HCT116 (cell line): ENCODE measurements around the gene AOC1. TPM values are rescaled to one million over a fixed set of nuclear protein-coding genes. Genes with fewer than 3 reads are reported as not detected.

ENCODE experiments used
- ATAC-seq: fragments of 200-7000 bp; cut with Tn5 transposase; 2 replicates; pipeline ENCODE4 v1.9.1; 2020; ENCODE audit warnings: mild to moderate bottlenecking, moderate library complexity
- BruUV-seq: library from RNA; stranded (reverse); fragments of 400-500 nt; replicated peaks from 2 replicates; lab custom pipeline; 2021; lab: Mats Ljungman, UMichigan
- CTCF ChIA-PET: fragments of 300-600 bp; sonication (Branson Sonifier 250); formaldehyde crosslinking; loops from one replicate; lab custom pipeline; 2021; ENCODE audit warnings: antibody characterized with exemption; lab: Charles Lee
- POLR2A ChIA-PET: fragments of 300-600, 350-600 bp; sonication (Branson Sonifier 250); formaldehyde crosslinking; loops from one replicate; lab custom pipeline; 2021; ENCODE audit warnings: antibody characterized with exemption; lab: Charles Lee
- RAD21 ChIA-PET, 2 experiments: fragments of 300-600 bp; sonication (Branson Sonifier 250); formaldehyde crosslinking; loops; one replicate each; lab custom pipeline; 2023; ENCODE audit warnings: low total read pairs in 2 of 2; ENCODE audit not compliant: uncharacterized antibody in 2 of 2, unreplicated experiment in 2 of 2, low non-redundant PET in 1 of 2; lab: Charles Lee
- DNase-seq: peaks from one replicate; pipeline ENCODE4 v3.0.0-alpha.2; 2010; ENCODE audit warnings: low read depth, low spot score
- H2AFZ ChIP-seq: fragments of 200-600 bp; shearing (Covaris generic), sonication (generic); 2 replicates; pipeline ENCODE4 v1.6.1; 2017; ENCODE audit warnings: low read depth, mixed run types, mixed read lengths, antibody characterized with exemption, low read length; ENCODE audit not compliant: poor library complexity, severe bottlenecking
- H3K27ac ChIP-seq: 2 replicates; pipeline ENCODE4 v1.5.1; 2012; ENCODE audit warnings: low read depth, low read length
- H3K27me3 ChIP-seq: fragments of 200-600 bp; sonication (generic); 2 replicates; pipeline ENCODE4 v1.6.1; 2016; ENCODE audit warnings: mixed run types, low read length, mixed read lengths; ENCODE audit not compliant: insufficient read depth
- H3K36me3 ChIP-seq, 2 experiments: fragments of 200-500 bp in 1 of 2; fragments of 200-600 bp in 1 of 2; sonication (Bioruptor generic) in 1 of 2; sonication (generic) in 1 of 2; 2 replicates each; pipeline versions ENCODE4 v1.5.1 to v1.6.1; 2014 to 2016; ENCODE audit warnings: low read length in 2 of 2, inconsistent platforms in 1 of 2, mixed read lengths in 1 of 2, mixed run types in 1 of 2; ENCODE audit not compliant: insufficient read depth in 2 of 2, control insufficient read depth in 1 of 2
- H3K4me1 ChIP-seq, 2 experiments: fragments of 200-600 bp in 1 of 2; sonication (generic) in 1 of 2; 2 replicates each; pipeline versions ENCODE4 v1.5.1 to v1.6.1; 2012 to 2017; ENCODE audit warnings: low read length in 2 of 2, inconsistent platforms in 1 of 2, mild to moderate bottlenecking in 1 of 2, mixed read lengths in 1 of 2, mixed run types in 1 of 2, moderate library complexity in 1 of 2; ENCODE audit not compliant: insufficient read depth in 2 of 2, control insufficient read depth in 1 of 2
- H3K4me2 ChIP-seq: fragments of 200-600 bp; sonication (generic); 2 replicates; pipeline ENCODE4 v1.6.1; 2017; ENCODE audit warnings: mixed run types, low read length, mixed read lengths
- H3K4me3 ChIP-seq, 2 experiments: fragments of 200-600 bp in 1 of 2; sonication (generic) in 1 of 2; replicated peaks in 1 of 2; 2 replicates each; pipeline ENCODE4 v1.5.1; 2011 to 2016; ENCODE audit warnings: low read length in 2 of 2, control low read depth in 1 of 2, low read depth in 1 of 2, mild to moderate bottlenecking in 1 of 2, mixed read lengths in 1 of 2, mixed run types in 1 of 2
- H3K79me2 ChIP-seq: fragments of 200-600 bp; sonication (generic); 2 replicates; pipeline ENCODE4 v1.6.1; 2017; ENCODE audit warnings: mild to moderate bottlenecking, mixed run types, low read length, moderate library complexity, mixed read lengths; ENCODE audit not compliant: insufficient read depth
- H3K9ac ChIP-seq: fragments of 200-600 bp; sonication (generic); 2 replicates; pipeline ENCODE4 v1.6.1; 2016; ENCODE audit warnings: low read length, mixed read lengths
- H3K9me2 ChIP-seq: fragments of 200-600 bp; sonication (generic), shearing (Covaris generic); 2 replicates; pipeline ENCODE4 v1.6.1; 2017; ENCODE audit warnings: mixed run types, mild to moderate bottlenecking, moderate library complexity; ENCODE audit not compliant: insufficient read depth
- H3K9me3 ChIP-seq, 2 experiments: fragments of 200-500 bp in 1 of 2; fragments of 200-600 bp in 1 of 2; sonication (Bioruptor generic) in 1 of 2; sonication (generic) in 1 of 2; 2 replicates each; pipeline ENCODE4 v1.6.1; 2014 to 2017; ENCODE audit warnings: low read length in 2 of 2, mixed read lengths in 2 of 2, inconsistent platforms in 1 of 2, low read depth in 1 of 2, mild to moderate bottlenecking in 1 of 2, mixed run types in 1 of 2, moderate library complexity in 1 of 2; ENCODE audit not compliant: control insufficient read depth in 1 of 2, insufficient read depth in 1 of 2
- H4K20me1 ChIP-seq: fragments of 200-600 bp; sonication (generic), shearing (Covaris generic); 2 replicates; pipeline ENCODE4 v1.6.1; 2017; ENCODE audit warnings: mixed run types, mild to moderate bottlenecking, moderate library complexity; ENCODE audit not compliant: insufficient read depth
- CBX3 ChIP-seq: IDR thresholded peaks from 2 replicates; pipeline ENCODE4 v1.6.1; 2012; ENCODE audit warnings: low read depth
- EGR1 ChIP-seq: IDR thresholded peaks from 2 replicates; pipeline ENCODE4 v1.6.1; 2012; ENCODE audit warnings: low read depth
- EZH2 ChIP-seq: fragments of 200-600 bp; sonication (generic); IDR thresholded peaks from 2 replicates; pipeline ENCODE4 v1.6.1; 2017; ENCODE audit warnings: antibody characterized with exemption, mixed run types
- EZH2phosphoT487 ChIP-seq: fragments of 200-600 bp; IDR thresholded peaks from 2 replicates; pipeline ENCODE4 v1.6.1; 2018; ENCODE audit warnings: antibody characterized with exemption, borderline replicate concordance
- JUND ChIP-seq: IDR thresholded peaks from 2 replicates; pipeline ENCODE4 v1.6.1; 2012
- POLR2A ChIP-seq: IDR thresholded peaks from 2 replicates; pipeline ENCODE4 v1.7.0; 2011; ENCODE audit warnings: borderline replicate concordance; ENCODE audit not compliant: insufficient read depth, insufficient read length; ENCODE audit errors: extremely low read depth
- POLR2AphosphoS5 ChIP-seq: IDR thresholded peaks from 2 replicates; pipeline ENCODE4 v1.6.1; 2011; ENCODE audit warnings: mild to moderate bottlenecking, low read depth, low read length, moderate library complexity
- RAD21 ChIP-seq: IDR thresholded peaks from 2 replicates; pipeline ENCODE4 v1.6.1; 2012; ENCODE audit warnings: low read depth, mild to moderate bottlenecking
- SRF ChIP-seq: IDR thresholded peaks from 2 replicates; pipeline ENCODE4 v1.6.1; 2012; ENCODE audit warnings: low read depth
- ZFX ChIP-seq: fragments of 450-650 bp; IDR thresholded peaks from 2 replicates; pipeline ENCODE4 v1.6.1; 2017
- intact Hi-C: fragments of 100-400 bp; cut with micrococcal nuclease; formaldehyde crosslinking; loops from 2 replicates; pipeline ENCODE4 v1.10.0; 2022
- total RNA-seq: library from RNA; stranded (reverse); gene quantifications from one replicate; pipeline ENCODE4 v1.2.1, GENCODE V29; 2021; ENCODE audit not compliant: unreplicated experiment
- TF ChIP-seq, protein P1 (sequence below): IDR thresholded peaks from 2 replicates; pipeline ENCODE4 v1.6.1; 2011; ENCODE audit warnings: mild to moderate bottlenecking, low read length, moderate library complexity; ENCODE audit not compliant: insufficient replicate concordance; ENCODE audit errors: extremely low read depth
- TF ChIP-seq, protein P2 (sequence below), 3 experiments: fragments of 200-600 bp in 1 of 3; sonication (generic) in 1 of 3; IDR thresholded peaks in 2 of 3; conservative IDR thresholded peaks in 1 of 3; 2 replicates each; pipeline ENCODE4 v1.5.1; 2012 to 2017; ENCODE audit warnings: low read depth in 2 of 3, low read length in 2 of 3, antibody characterized with exemption in 1 of 3, borderline replicate concordance in 1 of 3, control low read depth in 1 of 3, mild to moderate bottlenecking in 1 of 3, mixed read lengths in 1 of 3, mixed run types in 1 of 3, moderate library complexity in 1 of 3; ENCODE audit not compliant: insufficient read depth in 1 of 3
- TF ChIP-seq, protein P3 (sequence below): IDR thresholded peaks from 2 replicates; pipeline ENCODE4 v1.6.1; 2012

Gene AOC1
- total RNA-seq, 1 experiment from 2014 or later, result 0.37 TPM

DNA sequence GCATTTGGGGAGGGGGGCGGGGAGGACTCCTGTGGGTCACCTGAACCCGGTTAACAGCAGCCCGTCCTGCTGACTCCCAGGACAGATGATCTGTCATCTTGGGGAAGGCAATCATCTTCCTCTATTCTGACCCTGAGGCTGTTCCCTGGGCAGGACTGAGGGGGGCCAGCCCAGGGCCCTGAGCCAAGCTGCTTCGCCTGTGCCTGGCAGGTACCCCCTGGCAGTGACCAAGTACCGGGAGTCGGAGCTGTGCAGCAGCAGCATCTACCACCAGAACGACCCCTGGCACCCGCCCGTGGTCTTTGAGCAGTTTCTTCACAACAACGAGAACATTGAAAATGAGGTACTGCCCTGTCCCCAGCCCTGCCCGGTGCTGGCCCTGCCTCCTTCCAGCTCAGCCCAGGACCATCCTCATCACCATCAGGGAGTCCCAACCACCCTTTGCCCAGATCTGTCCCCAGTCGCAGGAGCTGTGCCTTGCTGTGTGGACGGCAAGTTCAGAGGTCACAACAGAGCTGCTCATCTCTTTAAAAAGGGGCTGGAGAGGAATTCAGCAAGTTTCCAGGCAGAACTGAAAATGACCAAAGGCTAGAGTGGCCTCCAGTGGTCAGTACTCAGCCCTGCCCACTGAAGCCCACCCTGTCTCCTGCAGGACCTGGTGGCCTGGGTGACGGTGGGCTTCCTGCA is 8.1 kb downstream of the AOC1 start:
- no peak overlapping the region for H3K9ac ChIP-seq
- no TSS peak for BruUV-seq
- DNase-seq (no peak), ATAC-seq (no peak)
- H3K4me2 ChIP-seq, result no peak overlapping the region
- H4K20me1 ChIP-seq, result no peaks in the 10 kb centered on the region
- CTCF ChIA-PET, result no interaction called here
- no peaks in the 10 kb centered on the region; the same call in none of the 2 replicates for H3K27me3 ChIP-seq
- no peaks in the 10 kb centered on the region for H3K9me2 ChIP-seq
- H3K27ac ChIP-seq, result no peak overlapping the region
- RAD21 ChIA-PET, result no interaction called here
- no peaks in the 10 kb centered on the region for H3K9me3 ChIP-seq
- no peak overlapping the region for H3K4me3 ChIP-seq
- TF ChIP-seq, protein P1, sequence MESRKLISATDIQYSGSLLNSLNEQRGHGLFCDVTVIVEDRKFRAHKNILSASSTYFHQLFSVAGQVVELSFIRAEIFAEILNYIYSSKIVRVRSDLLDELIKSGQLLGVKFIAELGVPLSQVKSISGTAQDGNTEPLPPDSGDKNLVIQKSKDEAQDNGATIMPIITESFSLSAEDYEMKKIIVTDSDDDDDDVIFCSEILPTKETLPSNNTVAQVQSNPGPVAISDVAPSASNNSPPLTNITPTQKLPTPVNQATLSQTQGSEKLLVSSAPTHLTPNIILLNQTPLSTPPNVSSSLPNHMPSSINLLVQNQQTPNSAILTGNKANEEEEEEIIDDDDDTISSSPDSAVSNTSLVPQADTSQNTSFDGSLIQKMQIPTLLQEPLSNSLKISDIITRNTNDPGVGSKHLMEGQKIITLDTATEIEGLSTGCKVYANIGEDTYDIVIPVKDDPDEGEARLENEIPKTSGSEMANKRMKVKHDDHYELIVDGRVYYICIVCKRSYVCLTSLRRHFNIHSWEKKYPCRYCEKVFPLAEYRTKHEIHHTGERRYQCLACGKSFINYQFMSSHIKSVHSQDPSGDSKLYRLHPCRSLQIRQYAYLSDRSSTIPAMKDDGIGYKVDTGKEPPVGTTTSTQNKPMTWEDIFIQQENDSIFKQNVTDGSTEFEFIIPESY, result no peak
- TF ChIP-seq EGR1 (no peak), EZH2 (no peak), SRF (no peak), ZFX (no peak), RAD21 (no peak), POLR2A (no peak), EZH2phosphoT487 (no peak), POLR2AphosphoS5 (no peak), JUND (no peak), CBX3 (no peak)
- TF ChIP-seq, protein P2, sequence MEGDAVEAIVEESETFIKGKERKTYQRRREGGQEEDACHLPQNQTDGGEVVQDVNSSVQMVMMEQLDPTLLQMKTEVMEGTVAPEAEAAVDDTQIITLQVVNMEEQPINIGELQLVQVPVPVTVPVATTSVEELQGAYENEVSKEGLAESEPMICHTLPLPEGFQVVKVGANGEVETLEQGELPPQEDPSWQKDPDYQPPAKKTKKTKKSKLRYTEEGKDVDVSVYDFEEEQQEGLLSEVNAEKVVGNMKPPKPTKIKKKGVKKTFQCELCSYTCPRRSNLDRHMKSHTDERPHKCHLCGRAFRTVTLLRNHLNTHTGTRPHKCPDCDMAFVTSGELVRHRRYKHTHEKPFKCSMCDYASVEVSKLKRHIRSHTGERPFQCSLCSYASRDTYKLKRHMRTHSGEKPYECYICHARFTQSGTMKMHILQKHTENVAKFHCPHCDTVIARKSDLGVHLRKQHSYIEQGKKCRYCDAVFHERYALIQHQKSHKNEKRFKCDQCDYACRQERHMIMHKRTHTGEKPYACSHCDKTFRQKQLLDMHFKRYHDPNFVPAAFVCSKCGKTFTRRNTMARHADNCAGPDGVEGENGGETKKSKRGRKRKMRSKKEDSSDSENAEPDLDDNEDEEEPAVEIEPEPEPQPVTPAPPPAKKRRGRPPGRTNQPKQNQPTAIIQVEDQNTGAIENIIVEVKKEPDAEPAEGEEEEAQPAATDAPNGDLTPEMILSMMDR (IDR thresholded peaks at IDR 0.05 in 2 of 3, conservative IDR thresholded peaks at IDR 0.05 in 1 of 3; ENCODE audit: borderline replicate concordance in 1 of 3, insufficient read depth in 1 of 3, low read depth in 2 of 3, low read length in 2 of 3), result no peak
- TF ChIP-seq, protein P3, sequence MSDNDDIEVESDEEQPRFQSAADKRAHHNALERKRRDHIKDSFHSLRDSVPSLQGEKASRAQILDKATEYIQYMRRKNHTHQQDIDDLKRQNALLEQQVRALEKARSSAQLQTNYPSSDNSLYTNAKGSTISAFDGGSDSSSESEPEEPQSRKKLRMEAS, result no peak
- H3K4me1 ChIP-seq, result no peaks in the 10 kb centered on the region
- no peaks in the 10 kb centered on the region for H3K36me3 ChIP-seq
- POLR2A ChIA-PET, result no interaction called here
- no peaks in the 10 kb centered on the region for H3K79me2 ChIP-seq
- H2AFZ ChIP-seq, result no peak overlapping the region
- intact Hi-C loops, result no loop called here
